ENCODE measurements around the gene RNF144A. TPM values are rescaled to one million over a fixed set of nuclear protein-coding genes. Genes with fewer than 3 reads are reported as not detected.
"Not testable (repeated sequence)": the region's sequence is repeated elsewhere in the genome, so short reads cannot be mapped to it uniquely, and the experiment has no call there.

RNF144A gene
- total RNA-seq, 1 experiment from 2014 or later = 13.6 TPM

GRCh38 chr2:6930923-6931647 is 13.9 kb downstream of the RNF144A start:
- DNase-seq = no peak

DNA sequence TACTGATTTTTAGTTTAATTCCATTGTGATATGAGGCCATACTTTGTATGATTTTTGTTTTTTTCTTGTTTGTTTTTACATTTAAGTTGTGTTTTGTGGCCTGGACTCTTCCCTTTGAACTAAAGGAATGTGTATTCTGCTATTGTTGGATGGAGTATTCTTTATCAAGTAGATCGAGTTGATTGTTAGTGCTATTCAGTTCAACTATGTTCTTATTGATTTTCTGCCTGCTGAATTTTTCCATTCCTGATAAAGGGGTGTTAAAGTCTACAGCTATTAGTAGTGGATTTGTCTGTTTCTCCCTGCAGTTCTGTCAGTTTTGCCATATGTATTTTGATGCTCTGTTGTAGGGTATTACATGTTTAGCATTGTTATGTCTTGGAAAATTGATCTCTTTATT is 14.5 kb downstream of the RNF144A start:
- no peak overlapping the region for H3K4me3 ChIP-seq (ENCODE audit: insufficient read depth, low read depth, low read length)
- H3K27me3 ChIP-seq (ENCODE audit: control insufficient read depth, insufficient read depth, low read length) = no peaks in the 10 kb centered on the region
- DNase-seq = no peak
- no peaks in the 10 kb centered on the region for H3K36me3 ChIP-seq (replicated peaks; ENCODE audit: control insufficient read depth, insufficient read depth, low read length)

More at GRCh38 chr2:6930923-6931647, 13.9 kb downstream of the RNF144A start:
- Histone ChIP-seq H3K27me3 (ENCODE audit: control insufficient read depth, insufficient read depth, low read length) (no peaks in the 10 kb centered on the region), H3K4me3 (ENCODE audit: insufficient read depth, low read depth, low read length) (no peak overlapping the region), H3K36me3 (replicated peaks; ENCODE audit: control insufficient read depth, insufficient read depth, low read length) (no peaks in the 10 kb centered on the region)

- no peak for DNase-seq
- no peaks in the 10 kb centered on the region for H3K27me3 ChIP-seq (ENCODE audit: control insufficient read depth, insufficient read depth, low read length)
- no peaks in the 10 kb centered on the region for H3K36me3 ChIP-seq (replicated peaks; ENCODE audit: control insufficient read depth, insufficient read depth, low read length)
- H3K4me3 ChIP-seq (ENCODE audit: insufficient read depth, low read depth, low read length) = no peak overlapping the region
These were observed 15.0 kb downstream of the RNF144A start for GRCh38 chr2:6932206-6932605.

- no peaks in the 10 kb centered on the region for H3K36me3 ChIP-seq (replicated peaks; ENCODE audit: control insufficient read depth, insufficient read depth, low read length)
- DNase-seq = no peak
- H3K4me3 ChIP-seq (ENCODE audit: insufficient read depth, low read depth, low read length) = no peak overlapping the region
- no peaks in the 10 kb centered on the region for H3K27me3 ChIP-seq (ENCODE audit: control insufficient read depth, insufficient read depth, low read length)
These were observed 15.6 kb downstream of the RNF144A start for GRCh38 chr2:6932828-6933227.

DNA sequence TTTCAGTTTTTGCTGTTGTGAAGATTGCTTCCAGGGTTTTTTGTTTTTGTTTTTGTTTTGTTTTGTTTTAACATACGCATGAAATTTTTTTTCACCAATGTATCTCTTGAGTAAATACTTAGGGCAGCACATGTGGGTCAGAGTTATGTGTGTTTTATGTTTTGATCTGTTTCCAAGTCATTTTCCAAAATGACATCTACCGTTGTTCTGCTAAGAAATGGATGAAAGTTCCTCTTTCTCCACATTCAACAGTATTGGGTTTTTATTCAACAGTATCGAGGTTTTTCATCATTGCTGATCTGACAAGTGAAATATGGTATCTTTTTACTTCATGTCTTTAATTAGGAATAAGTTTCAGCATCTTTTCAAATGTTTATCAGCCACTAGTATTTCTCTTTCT is 16.7 kb downstream of the RNF144A start:
- no peak for DNase-seq
- no peaks in the 10 kb centered on the region for H3K36me3 ChIP-seq (replicated peaks; ENCODE audit: control insufficient read depth, insufficient read depth, low read length)
- no peaks in the 10 kb centered on the region for H3K27me3 ChIP-seq (ENCODE audit: control insufficient read depth, insufficient read depth, low read length)
- H3K4me3 ChIP-seq (ENCODE audit: insufficient read depth, low read depth, low read length) = no peak overlapping the region

DNA sequence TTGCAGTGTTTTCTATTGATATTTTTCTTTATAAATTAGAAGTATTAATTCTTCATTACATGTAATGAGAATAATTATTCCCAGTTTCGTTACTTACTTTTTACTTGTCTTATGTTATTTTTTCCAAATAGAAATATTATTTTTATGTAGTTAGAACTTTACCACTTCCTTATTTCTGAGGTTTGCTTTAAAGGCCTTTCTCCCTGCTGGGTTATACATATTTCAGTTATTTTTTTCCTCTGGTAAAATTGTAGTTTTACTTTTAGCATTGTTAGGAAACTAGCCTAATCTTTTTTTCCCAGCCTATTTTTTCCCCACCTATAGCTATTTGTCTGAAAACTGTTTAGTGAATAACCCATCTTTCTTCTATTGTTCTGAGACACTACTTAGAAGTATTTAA is 17.1 kb downstream of the RNF144A start:
- no peaks in the 10 kb centered on the region for H3K36me3 ChIP-seq (replicated peaks; ENCODE audit: control insufficient read depth, insufficient read depth, low read length)
- DNase-seq = no peak
- no peaks in the 10 kb centered on the region for H3K27me3 ChIP-seq (ENCODE audit: control insufficient read depth, insufficient read depth, low read length)
- no peak overlapping the region for H3K4me3 ChIP-seq (ENCODE audit: insufficient read depth, low read depth, low read length)

DNA sequence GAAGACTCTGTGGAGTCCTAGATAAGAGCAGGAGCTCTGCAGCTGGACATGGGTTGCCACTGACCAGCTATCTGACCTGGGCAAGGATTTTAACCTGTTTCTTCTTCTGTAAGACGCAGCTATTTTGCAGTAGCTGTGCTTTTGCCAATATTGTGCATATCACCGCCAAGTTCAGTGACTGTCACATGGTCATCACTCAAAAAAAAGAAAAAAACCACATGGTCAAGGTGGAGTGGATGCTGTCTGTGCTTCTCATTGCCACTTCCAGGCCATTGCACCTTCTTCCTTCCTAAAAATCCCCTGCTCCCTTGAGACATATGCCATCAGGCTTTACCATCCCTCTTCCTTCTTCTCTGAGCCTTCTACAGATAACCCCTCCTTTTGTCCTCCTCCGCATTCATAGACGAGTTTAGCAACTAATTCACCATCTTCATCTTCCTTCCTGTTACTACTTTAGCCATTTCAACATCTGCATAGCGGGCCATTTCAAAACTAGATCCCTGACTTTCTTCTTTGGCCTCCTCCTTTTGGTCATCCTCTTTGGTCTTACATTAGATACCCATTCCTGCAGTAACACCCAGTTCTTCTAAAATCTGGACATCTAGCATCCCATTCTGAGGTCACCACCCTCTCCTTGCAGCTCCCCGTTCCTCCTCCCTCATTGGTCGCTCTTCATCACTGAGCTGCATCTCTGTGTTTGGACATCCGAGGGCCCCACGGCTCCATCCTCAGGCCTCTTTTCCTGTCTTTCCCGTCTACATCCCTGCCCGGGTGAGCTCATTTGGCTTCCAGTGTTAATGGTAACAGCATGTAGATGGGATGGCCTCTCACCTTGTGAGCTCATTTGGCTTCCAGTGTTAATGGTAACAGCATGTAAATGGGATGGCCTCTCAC is 17.8 kb downstream of the RNF144A start:
- Histone ChIP-seq H3K27me3 (ENCODE audit: control insufficient read depth, insufficient read depth, low read length) (no peaks in the 10 kb centered on the region), H3K36me3 (replicated peaks; ENCODE audit: control insufficient read depth, insufficient read depth, low read length) (no peaks in the 10 kb centered on the region), H3K4me3 (ENCODE audit: insufficient read depth, low read depth, low read length) (no peak overlapping the region)
- no peak for DNase-seq

DNA sequence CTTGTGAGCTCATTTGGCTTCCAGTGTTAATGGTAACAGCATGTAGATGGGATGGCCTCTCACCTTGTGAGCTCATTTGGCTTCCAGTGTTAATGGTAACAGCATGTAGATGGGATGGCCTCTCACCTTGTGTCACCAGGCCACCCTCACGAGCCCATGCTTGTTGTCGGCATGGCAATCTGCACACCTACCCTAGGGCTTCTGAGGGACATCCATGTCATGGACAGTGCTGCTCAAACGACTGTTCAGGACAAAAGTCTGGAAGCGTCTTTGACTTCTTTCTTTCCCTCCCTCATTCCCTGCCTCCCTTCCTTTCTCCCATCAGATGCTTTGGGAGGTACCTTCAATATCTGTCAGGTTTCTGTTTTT is 18.4 kb downstream of the RNF144A start:
- not testable (repeated sequence) for H3K4me3 ChIP-seq (ENCODE audit: insufficient read depth, low read depth, low read length); H3K27me3 ChIP-seq (ENCODE audit: control insufficient read depth, insufficient read depth, low read length); DNase-seq; H3K36me3 ChIP-seq (replicated peaks; ENCODE audit: control insufficient read depth, insufficient read depth, low read length)

- no peak for DNase-seq
- Histone ChIP-seq H3K4me3 (ENCODE audit: insufficient read depth, low read depth, low read length) (no peak overlapping the region), H3K36me3 (replicated peaks; ENCODE audit: control insufficient read depth, insufficient read depth, low read length) (no peaks in the 10 kb centered on the region), H3K27me3 (ENCODE audit: control insufficient read depth, insufficient read depth, low read length) (no peaks in the 10 kb centered on the region)
These were observed 19.9 kb downstream of the RNF144A start for GRCh38 chr2:6937157-6937556.

DNA sequence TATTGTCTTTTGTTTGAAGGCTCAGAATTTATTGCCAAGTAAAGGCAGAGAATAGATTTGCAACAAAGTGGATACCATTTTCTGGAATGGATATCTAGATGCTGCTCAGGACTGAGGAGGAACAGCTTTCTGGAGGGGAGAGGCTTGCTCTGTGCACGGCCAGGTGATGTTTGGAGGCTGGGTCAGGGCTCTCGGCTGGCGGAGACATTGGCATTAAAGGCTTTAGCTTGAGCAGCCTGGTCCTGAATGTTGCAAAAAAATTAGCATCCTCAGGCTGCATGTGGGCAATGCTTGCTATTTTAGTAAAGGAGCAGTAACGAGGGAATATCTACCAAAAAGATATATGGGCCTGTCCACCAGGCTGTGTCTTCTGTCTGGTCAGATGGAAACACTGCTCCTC is 20.4 kb downstream of the RNF144A start:
- H3K27me3 ChIP-seq (ENCODE audit: control insufficient read depth, insufficient read depth, low read length) = no peaks in the 10 kb centered on the region
- H3K4me3 ChIP-seq (ENCODE audit: insufficient read depth, low read depth, low read length) = no peak overlapping the region
- no peak for DNase-seq
- H3K36me3 ChIP-seq (replicated peaks; ENCODE audit: control insufficient read depth, insufficient read depth, low read length) = no peaks in the 10 kb centered on the region

GRCh38 chr2:6939071-6939470 is 21.9 kb downstream of the RNF144A start:
- Histone ChIP-seq H3K36me3 (replicated peaks; ENCODE audit: control insufficient read depth, insufficient read depth, low read length) (no peaks in the 10 kb centered on the region), H3K4me3 (ENCODE audit: insufficient read depth, low read depth, low read length) (no peak overlapping the region), H3K27me3 (ENCODE audit: control insufficient read depth, insufficient read depth, low read length) (no peaks in the 10 kb centered on the region)
- DNase-seq = no peak

DNA sequence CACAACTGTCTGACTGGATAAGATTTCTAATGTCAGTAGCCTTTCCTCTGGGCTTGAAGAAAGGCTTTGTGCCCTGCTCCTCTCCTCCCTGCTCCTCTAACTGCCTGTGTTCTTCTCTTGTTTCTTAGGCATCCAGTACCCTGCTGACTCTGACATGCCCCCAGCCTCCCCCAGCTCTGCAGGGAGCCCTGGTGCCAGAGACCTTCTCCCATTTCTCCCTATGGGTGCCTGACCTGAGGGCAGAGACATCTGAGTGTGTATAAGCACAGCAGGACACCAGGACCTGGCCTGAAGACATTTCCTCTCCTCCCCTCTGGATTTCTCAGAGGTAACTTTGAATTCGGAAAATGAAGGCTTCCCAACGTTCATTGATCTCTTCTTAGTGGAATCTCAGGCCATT is 23.6 kb downstream of the RNF144A start:
- H3K4me3 ChIP-seq (ENCODE audit: insufficient read depth, low read depth, low read length) = no peak overlapping the region
- H3K36me3 ChIP-seq (replicated peaks; ENCODE audit: control insufficient read depth, insufficient read depth, low read length) = no peaks in the 10 kb centered on the region
- no peaks in the 10 kb centered on the region for H3K27me3 ChIP-seq (ENCODE audit: control insufficient read depth, insufficient read depth, low read length)
- no peak for DNase-seq

DNA sequence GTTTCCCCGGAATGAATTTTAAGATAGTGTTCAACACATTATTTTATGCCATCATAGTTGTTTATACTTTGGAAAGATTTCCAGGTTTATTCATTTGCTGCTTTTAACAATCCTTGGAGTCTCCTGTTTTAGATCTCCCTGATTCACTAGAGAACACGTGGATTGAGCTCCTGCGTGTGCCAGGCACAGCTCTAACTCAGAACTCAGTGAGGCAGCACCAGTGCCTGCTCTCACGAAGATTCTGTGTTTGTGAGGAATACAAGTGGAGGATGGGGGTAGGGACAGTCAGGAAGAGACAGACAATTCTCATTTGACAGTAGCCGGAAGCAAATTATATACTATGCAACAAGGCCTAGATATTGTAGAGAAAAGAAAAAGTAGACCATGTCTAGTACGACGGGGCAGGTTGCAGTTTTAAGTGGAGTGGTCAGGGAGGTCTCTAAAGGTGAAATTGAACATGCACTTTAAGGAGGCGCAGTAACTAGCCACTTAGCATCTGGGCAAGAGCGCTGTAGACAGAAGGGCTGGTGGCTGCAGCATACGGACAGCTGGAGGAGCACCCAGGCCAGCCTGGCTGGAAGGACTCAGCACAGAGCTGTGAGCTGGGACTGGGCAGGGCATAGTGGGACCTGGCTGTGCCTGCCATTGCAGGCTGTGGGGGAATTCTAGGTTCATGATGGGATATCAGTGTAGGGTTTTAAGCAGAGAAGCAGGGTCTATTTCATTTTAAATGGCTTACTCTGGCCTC is 24.3 kb downstream of the RNF144A start:
- Histone ChIP-seq H3K27me3 (ENCODE audit: control insufficient read depth, insufficient read depth, low read length) (no peaks in the 10 kb centered on the region), H3K4me3 (ENCODE audit: insufficient read depth, low read depth, low read length) (no peak overlapping the region), H3K36me3 (replicated peaks; ENCODE audit: control insufficient read depth, insufficient read depth, low read length) (no peaks in the 10 kb centered on the region)
- no peak for DNase-seq

GRCh38 chr2:6942848-6943247 is 25.6 kb downstream of the RNF144A start:
- no peak for DNase-seq
- H3K36me3 ChIP-seq (replicated peaks; ENCODE audit: control insufficient read depth, insufficient read depth, low read length) = no peaks in the 10 kb centered on the region
- H3K27me3 ChIP-seq (ENCODE audit: control insufficient read depth, insufficient read depth, low read length) = no peaks in the 10 kb centered on the region
- H3K4me3 ChIP-seq (ENCODE audit: insufficient read depth, low read depth, low read length) = no peak overlapping the region

- no peak for DNase-seq
- Histone ChIP-seq H3K36me3 (replicated peaks; ENCODE audit: control insufficient read depth, insufficient read depth, low read length) (no peaks in the 10 kb centered on the region), H3K27me3 (ENCODE audit: control insufficient read depth, insufficient read depth, low read length) (no peaks in the 10 kb centered on the region), H3K4me3 (ENCODE audit: insufficient read depth, low read depth, low read length) (no peak overlapping the region)
These were observed 26.3 kb downstream of the RNF144A start for GRCh38 chr2:6943523-6943922.
